ENCODE results near the gene RBM3. TPM values are rescaled to one million over a fixed set of nuclear protein-coding genes. Genes with fewer than 3 reads are reported as not detected.

The RBM3 gene
- total RNA-seq, 1 donor from 2014 or later, result 273 TPM

- no peak for ATAC-seq
Measured at GRCh38 chrX:48626401-48627298, 52.4 kb downstream of the RBM3 start.

Other genes with a start within 250 kb of the RBM3 start
- not detected for gene SSX3, start 217.8 kb upstream of the RBM3 start, total RNA-seq
- gene SSX4, start 190.9 kb upstream of the RBM3 start, total RNA-seq, result not detected
- gene SSX4B, start 162.5 kb upstream of the RBM3 start, total RNA-seq, result not detected
- 13.6 TPM for gene SLC38A5, start 104.2 kb upstream of the RBM3 start, total RNA-seq
- gene FTSJ1, start 98.3 kb upstream of the RBM3 start, total RNA-seq, result 33.8 TPM
- gene PORCN, start 65.5 kb upstream of the RBM3 start, total RNA-seq, result 10.3 TPM
- 221 TPM for gene EBP, start 52.7 kb upstream of the RBM3 start, total RNA-seq
- 10.4 TPM for gene TBC1D25, start 34.8 kb upstream of the RBM3 start, total RNA-seq
- gene WDR13, start 23.0 kb downstream of the RBM3 start, total RNA-seq, result 70.2 TPM
- gene WAS, start 109.3 kb downstream of the RBM3 start, total RNA-seq, result 1.2 TPM
- 6.4 TPM for gene SUV39H1, start 122.2 kb downstream of the RBM3 start, total RNA-seq
- gene GLOD5, start 187.3 kb downstream of the RBM3 start, total RNA-seq, result 0.52 TPM
- not detected for gene GATA1, start 212.1 kb downstream of the RBM3 start, total RNA-seq
- 46.5 TPM for gene HDAC6, start 227.6 kb downstream of the RBM3 start, total RNA-seq